Mucosa of rectum (tissue), 2 donors: Measurements from ENCODE around the gene IFT122.

Experiments
- H3K27ac ChIP-seq, 2 donors: one replicate each; pipeline ENCODE4 v1.7.0; 2013; ENCODE audit warnings: inconsistent platforms in 2 of 2, low read depth in 2 of 2, low read length in 2 of 2
- H3K27me3 ChIP-seq, 2 donors: one replicate each; pipeline ENCODE4 v1.7.0; 2013; ENCODE audit warnings: low read length in 2 of 2; ENCODE audit not compliant: control insufficient read depth in 2 of 2, insufficient read depth in 2 of 2
- H3K36me3 ChIP-seq, 2 donors: one replicate each; pipeline ENCODE4 v1.7.0; 2013; ENCODE audit warnings: low read length in 2 of 2; ENCODE audit not compliant: control insufficient read depth in 2 of 2, insufficient read depth in 2 of 2
- H3K4me1 ChIP-seq, 2 donors: one replicate each; pipeline ENCODE4 v1.7.0; 2013; ENCODE audit warnings: low read length in 2 of 2, mild to moderate bottlenecking in 1 of 2; ENCODE audit not compliant: control insufficient read depth in 2 of 2, insufficient read depth in 2 of 2
- H3K4me3 ChIP-seq, 2 donors: one replicate each; pipeline ENCODE4 v1.7.0; 2013; ENCODE audit warnings: low read length in 2 of 2
- H3K9ac ChIP-seq, 2 donors: one replicate each; pipeline ENCODE4 v1.7.0; 2013; ENCODE audit warnings: low read length in 2 of 2, low read depth in 1 of 2, mild to moderate bottlenecking in 1 of 2
- H3K9me3 ChIP-seq, 2 donors: one replicate each; pipeline ENCODE4 v1.7.0; 2013; ENCODE audit warnings: low read length in 2 of 2; ENCODE audit not compliant: control insufficient read depth in 2 of 2
- donor health status: healthy.
- donor health status: Normal muscosa, but diverticular disease.

Gene IFT122

GRCh38 chr3:129434140-129434539 is 5.9 kb upstream of the IFT122 start:
- Histone ChIP-seq H3K9ac (no peak overlapping the region), H3K4me1 (peaks cover 7 to 8% of the 10 kb centered on the region in 2 donors), H3K27me3 (no peaks in the 10 kb centered on the region), H3K27ac (no peak overlapping the region), H3K4me3 (no peak overlapping the region), H3K9me3 (no peaks in the 10 kb centered on the region), H3K36me3 (peaks cover 44 to 54% of the 10 kb centered on the region in 2 donors)

DNA sequence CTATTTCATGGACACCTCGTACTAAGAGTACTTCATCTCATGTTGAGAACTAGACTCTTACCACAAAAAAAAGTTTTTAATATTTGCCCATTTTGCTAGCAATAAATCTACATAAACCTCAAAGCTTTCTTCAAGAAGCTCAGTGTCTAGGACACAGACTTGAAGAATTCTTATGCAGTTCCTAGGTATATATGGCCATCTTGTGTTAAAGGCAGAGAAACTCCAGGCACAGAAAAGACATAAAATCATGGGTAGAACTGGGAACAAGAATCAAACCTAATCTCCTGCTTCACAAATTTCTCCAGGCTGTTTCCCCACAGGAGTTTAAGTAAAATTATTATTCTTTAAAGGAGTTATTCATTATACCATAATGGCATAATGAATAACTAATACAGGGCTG is 4.7 kb upstream of the IFT122 start:
- no peak overlapping the region for H3K9ac ChIP-seq
- H3K27ac ChIP-seq = no peak overlapping the region
- H3K36me3 ChIP-seq = peaks cover 44 to 49% of the 10 kb centered on the region in 2 donors
- no peak overlapping the region for H3K4me3 ChIP-seq
- H3K4me1 ChIP-seq = peaks cover 4 to 7% of the 10 kb centered on the region in 2 donors
- H3K9me3 ChIP-seq = no peaks in the 10 kb centered on the region
- no peaks in the 10 kb centered on the region for H3K27me3 ChIP-seq

GRCh38 chr3:129439226-129439816 is 703 bp upstream of the IFT122 start:
- no peaks in the 10 kb centered on the region for H3K9me3 ChIP-seq
- peaks cover 17 to 22% of the 10 kb centered on the region in 2 donors for H3K4me1 ChIP-seq
- peaks cover 18 to 20% of the 10 kb centered on the region in 2 donors for H3K36me3 ChIP-seq
- H3K27ac ChIP-seq = peak overlapping the region; percentile 92 to 95
- H3K27me3 ChIP-seq = no peaks in the 10 kb centered on the region
- peak overlapping the region; percentile 97 to 98 for H3K4me3 ChIP-seq
- peak overlapping the region; percentile 94 to 97 for H3K9ac ChIP-seq

DNA sequence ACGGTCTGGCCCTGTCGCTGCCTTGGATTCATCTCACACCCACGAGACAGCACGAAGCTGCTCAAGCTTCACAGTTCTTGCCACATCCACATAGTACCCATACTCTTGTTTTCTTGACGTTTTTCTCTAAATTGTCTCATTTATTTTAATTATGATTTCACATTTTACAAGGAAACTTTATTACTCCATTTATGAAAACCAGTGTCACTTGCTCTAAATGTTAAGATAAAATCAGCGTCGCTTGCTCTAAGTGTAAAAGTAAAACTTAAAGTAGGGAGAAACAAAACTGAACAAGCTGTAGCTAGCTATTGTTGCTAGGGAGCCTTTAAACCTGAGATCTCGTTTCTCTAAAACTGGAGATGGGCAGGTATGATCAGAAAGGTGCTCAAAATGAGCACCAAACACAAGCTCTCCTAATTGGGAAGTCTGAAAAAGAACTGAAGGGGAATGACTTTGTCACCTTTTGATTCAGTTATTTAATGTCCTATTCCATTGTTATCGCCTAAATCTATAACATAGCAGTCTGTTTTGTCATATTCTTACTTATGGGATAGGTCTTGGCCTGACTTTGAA is 680 bp downstream of the IFT122 start:
- Histone ChIP-seq H3K27ac (peak overlapping the region; percentile 92 to 95), H3K36me3 (peaks cover 12 to 14% of the 10 kb centered on the region in 2 donors), H3K4me3 (peak overlapping the region; percentile 97 to 98), H3K9me3 (no peaks in the 10 kb centered on the region), H3K4me1 (peaks cover 17 to 22% of the 10 kb centered on the region in 2 donors), H3K27me3 (no peaks in the 10 kb centered on the region), H3K9ac (peak overlapping the region; percentile 83 to 86)

DNA sequence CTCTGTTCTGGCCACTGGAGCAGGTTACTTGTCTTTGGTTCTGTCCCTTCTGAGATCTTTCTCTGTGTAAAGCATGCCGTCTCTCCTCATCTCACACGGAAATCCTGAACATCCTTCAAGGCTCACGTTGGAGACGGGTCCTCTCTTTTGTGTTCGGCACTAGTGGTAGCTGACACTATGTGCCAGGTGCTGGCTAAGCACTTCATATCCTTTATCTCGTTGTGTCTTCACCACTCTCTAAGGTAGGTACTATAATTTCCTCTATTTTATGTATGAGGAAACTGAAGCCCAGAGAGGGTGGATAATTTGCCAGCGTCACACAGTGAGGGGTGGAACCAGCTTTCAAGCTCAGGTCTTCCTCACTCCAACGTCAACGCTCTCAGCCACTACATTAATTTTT is 1.2 kb downstream of the IFT122 start:
- Histone ChIP-seq H3K4me3 (peak overlapping the region; percentile 97 to 98), H3K27ac (peak overlapping the region; percentile 92 to 95), H3K36me3 (peaks cover 7 to 9% of the 10 kb centered on the region in 2 donors), H3K27me3 (no peaks in the 10 kb centered on the region), H3K9ac (peak overlapping the region; percentile 83 to 86), H3K9me3 (no peaks in the 10 kb centered on the region), H3K4me1 (peaks cover 17 to 22% of the 10 kb centered on the region in 2 donors)

- Histone ChIP-seq H3K9ac (peak overlapping the region in 1 of 2 donors; percentile 34), H3K9me3 (no peaks in the 10 kb centered on the region), H3K4me1 (peaks cover 17 to 22% of the 10 kb centered on the region in 2 donors), H3K36me3 (peaks cover 2 to 5% of the 10 kb centered on the region in 2 donors), H3K27me3 (no peaks in the 10 kb centered on the region), H3K4me3 (peak overlapping the region in 1 of 2 donors; percentile 97), H3K27ac (no peak overlapping the region)
These were observed 1.8 kb downstream of the IFT122 start for GRCh38 chr3:129441782-129442181.

DNA sequence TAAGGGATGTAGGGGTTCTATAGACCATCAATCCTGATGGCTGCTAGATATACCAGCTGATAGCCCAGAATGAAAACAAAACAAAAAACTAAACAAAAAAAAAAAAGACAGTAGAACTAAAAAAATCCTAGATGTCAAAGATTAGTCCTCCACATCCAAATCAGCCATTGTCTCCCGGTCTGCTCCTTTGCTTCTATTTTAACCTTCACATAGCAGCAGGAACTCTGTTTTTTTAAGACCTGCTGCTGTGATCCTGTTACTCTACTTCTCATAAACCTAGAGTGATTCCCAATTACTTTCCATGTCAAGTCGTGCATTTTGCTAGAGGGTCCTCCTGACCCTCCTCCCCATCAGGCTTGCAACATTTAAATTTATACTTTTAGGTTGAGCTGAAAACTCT is 2.5 kb downstream of the IFT122 start:
- Histone ChIP-seq H3K27ac (no peak overlapping the region), H3K4me3 (no peak overlapping the region), H3K4me1 (peaks cover 17 to 22% of the 10 kb centered on the region in 2 donors), H3K9me3 (no peaks in the 10 kb centered on the region), H3K27me3 (no peaks in the 10 kb centered on the region), H3K36me3 (peaks cover 0 to 3% of the 10 kb centered on the region in 2 donors), H3K9ac (no peak overlapping the region)

GRCh38 chr3:129442947-129443346 is 2.9 kb downstream of the IFT122 start:
- Histone ChIP-seq H3K27ac (no peak overlapping the region), H3K9me3 (no peaks in the 10 kb centered on the region), H3K4me3 (no peak overlapping the region), H3K9ac (no peak overlapping the region), H3K27me3 (no peaks in the 10 kb centered on the region), H3K36me3 (no peaks in the 10 kb centered on the region), H3K4me1 (peaks cover 17 to 22% of the 10 kb centered on the region in 2 donors)

DNA sequence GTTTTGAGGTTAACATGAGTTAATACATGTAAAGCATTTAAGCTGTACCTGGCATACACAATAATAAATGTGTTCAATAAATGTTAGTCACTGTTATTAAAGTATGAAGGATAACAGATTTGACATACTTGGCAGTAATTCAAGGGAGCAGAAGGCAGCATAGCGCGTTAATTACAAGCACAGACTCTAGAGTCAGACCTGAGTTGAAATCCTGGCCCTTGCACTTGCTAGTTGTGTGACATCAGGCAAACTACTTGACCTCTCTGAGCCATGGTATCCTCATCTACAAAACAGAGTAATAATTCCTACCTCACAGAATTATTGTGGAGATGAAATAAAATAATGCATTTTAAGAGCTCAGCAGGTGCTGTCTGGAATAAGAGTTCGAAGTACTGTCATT is 5.4 kb downstream of the IFT122 start:
- Histone ChIP-seq H3K27me3 (no peaks in the 10 kb centered on the region), H3K4me1 (peaks cover 13 to 15% of the 10 kb centered on the region in 2 donors), H3K9ac (no peak overlapping the region), H3K9me3 (no peaks in the 10 kb centered on the region), H3K36me3 (no peaks in the 10 kb centered on the region), H3K4me3 (no peak overlapping the region), H3K27ac (no peak overlapping the region)

GRCh38 chr3:129446926-129447325 is 6.9 kb downstream of the IFT122 start:
- Histone ChIP-seq H3K4me3 (no peak overlapping the region), H3K36me3 (peaks cover 0 to under 1% of the 10 kb centered on the region in 2 donors), H3K9ac (no peak overlapping the region), H3K27me3 (no peaks in the 10 kb centered on the region), H3K4me1 (peaks cover under 1 to 1% of the 10 kb centered on the region in 2 donors), H3K9me3 (no peaks in the 10 kb centered on the region), H3K27ac (no peak overlapping the region)
